ENCODE results near the gene NUP153.
"Not testable (repeated sequence)": the region's sequence is repeated elsewhere in the genome, so short reads cannot be mapped to it uniquely, and the experiment has no call there.

NUP153 gene

DNA sequence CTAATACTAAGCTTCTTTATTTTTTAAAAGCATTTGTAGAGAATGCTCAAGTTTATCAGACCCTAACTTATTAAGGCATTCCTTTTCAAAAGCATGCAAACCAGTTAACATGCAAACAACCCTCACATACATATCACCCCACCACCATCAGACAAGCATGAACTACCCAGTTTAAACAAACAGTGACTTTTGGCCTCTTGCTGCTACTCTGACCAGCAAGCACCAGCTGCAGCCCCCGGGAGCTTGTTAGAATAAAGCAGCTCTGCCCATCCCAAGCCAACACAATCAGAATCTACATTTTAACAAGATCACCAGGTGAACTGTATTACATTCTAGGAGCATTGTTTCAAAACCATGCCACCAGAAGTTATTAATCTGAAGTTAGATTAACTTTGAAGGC is 5.9 kb upstream of the NUP153 start:
- no peak for DNase-seq

- DNase-seq: no peak
Observed at GRCh38 chr6:17710331-17710730, 3.6 kb upstream of the NUP153 start.

- DNase-seq: no peak
Observed at GRCh38 chr6:17709476-17709875, 2.8 kb upstream of the NUP153 start.

- not testable (repeated sequence) for DNase-seq
Observed at GRCh38 chr6:17708035-17708434, 1.3 kb upstream of the NUP153 start.

DNA sequence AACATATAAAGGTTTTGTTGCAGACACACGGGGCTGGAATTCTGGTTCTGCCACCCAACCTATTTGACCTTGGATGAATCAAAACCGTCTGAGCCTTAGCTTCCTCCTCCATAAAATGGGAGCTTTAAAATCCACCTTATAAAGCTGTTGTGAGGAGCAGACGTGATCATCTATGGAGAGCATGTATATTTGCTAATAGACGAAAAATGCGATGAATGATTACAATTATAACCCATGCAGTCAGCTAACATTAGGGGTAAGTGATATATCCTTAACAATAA is 586 bp upstream of the NUP153 start:
- DNase-seq: no peak

- DNase-seq: peak; percentile 91
Observed at GRCh38 chr6:17705778-17706579, 746 bp downstream of the NUP153 start.

GRCh38 chr6:17705428-17705777 is 1.3 kb downstream of the NUP153 start:
- DNase-seq: no peak

GRCh38 chr6:17703256-17703694 is 3.5 kb downstream of the NUP153 start:
- DNase-seq: peak; percentile 44

GRCh38 chr6:17700421-17701416 is 6.0 kb downstream of the NUP153 start:
- no peak for DNase-seq

- no peak for DNase-seq
Observed at GRCh38 chr6:17691925-17692538, 14.7 kb downstream of the NUP153 start.

GRCh38 chr6:17688481-17688880 is 18.2 kb downstream of the NUP153 start:
- no peak for DNase-seq

- DNase-seq: no peak
Observed at GRCh38 chr6:17687136-17687535, 19.6 kb downstream of the NUP153 start.

- no peak for DNase-seq
Observed at GRCh38 chr6:17684134-17684533, 22.6 kb downstream of the NUP153 start.

GRCh38 chr6:17683428-17683827 is 23.3 kb downstream of the NUP153 start:
- DNase-seq: no peak

- no peak for DNase-seq
Observed at GRCh38 chr6:17679726-17680125, 27.0 kb downstream of the NUP153 start.

DNA sequence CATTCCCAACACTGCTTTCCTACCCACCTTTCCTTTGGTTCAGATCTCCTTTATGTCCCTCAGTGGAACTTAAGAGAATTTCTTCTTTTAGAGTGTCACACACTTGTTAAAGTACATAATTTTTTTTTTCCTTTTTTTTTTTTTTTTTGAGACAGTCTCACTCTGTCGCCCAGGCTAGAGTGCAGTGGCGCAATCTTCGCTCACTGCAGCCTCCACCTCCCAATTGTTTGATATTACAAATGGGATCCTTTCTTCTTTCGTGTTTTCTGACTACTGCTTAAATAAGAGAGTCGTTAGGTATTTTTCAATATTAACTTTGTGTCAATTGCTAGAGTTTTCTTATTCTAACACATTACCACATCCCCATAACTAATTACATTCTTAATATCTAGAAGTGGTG is 29.1 kb downstream of the NUP153 start:
- no peak for DNase-seq

DNA sequence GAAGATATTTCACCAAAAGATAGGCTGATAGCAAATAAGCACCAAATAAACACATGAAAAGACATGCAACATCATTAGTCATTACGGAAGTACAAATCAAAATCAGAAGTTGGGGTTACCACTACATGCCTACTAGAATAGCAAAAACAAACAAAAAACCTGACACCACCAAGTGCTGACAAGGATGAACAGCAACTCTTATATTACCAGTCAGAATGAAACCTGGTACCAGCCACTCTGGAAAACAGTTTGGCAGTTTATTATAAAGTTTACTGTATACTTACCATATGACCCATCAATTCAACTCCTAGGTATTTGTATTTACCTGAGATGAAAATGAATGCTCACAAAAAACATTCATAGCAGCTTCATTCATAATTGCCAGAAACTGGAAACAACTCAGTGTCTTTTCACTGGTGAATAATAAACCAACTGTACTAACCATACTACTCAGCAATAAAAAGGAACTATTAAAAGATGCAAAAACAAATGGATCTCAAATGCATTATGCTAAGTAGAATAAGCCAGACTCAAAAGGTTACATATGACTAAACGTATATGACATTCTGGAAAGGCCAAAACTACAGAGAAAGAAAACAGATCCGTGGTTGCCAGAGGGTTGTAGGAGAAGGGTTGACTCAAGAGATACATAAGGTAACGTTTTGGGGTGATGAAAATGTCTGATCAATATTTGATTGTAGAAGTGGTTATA is 33.0 kb downstream of the NUP153 start:
- DNase-seq: peak; percentile 29

- no peak for DNase-seq
Observed at GRCh38 chr6:17672064-17672718, 34.5 kb downstream of the NUP153 start.

DNA sequence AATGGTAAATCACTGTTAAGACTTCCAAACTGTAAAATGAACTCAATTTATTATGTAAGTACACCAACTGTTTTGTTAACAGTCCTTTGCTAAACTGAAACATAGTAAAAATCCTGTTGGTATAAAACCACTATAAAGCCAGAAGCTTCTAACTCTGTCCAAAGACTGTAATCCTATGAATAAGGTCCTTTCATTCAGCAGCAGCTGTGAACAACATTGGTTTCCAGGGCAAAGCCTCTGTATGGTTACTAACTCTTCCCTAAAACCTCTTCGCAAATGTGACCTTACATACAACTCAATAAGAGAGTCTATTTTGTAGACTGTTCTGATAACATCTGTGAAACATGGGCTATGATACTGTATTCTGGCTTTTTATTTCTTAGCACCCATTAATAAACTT is 40.1 kb downstream of the NUP153 start:
- no peak for DNase-seq

DNA sequence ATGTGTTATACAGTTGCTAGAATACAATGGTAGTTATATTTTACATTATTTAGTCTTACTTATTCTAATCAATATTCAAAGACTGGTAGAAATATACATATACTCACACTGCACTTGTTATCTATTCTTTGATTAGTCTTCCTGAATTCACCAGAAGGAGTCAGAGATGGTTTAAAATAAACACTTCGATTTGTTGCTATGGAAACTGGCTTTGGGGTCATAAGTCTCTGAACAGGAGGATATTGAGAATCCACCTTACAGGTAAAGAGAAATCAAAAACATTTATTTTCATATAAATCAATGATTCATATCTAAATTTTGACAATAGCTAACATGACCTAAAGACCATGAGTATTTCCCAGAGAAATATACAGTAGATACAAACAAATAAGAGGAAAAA is 41.6 kb downstream of the NUP153 start:
- peak; percentile 33 for DNase-seq

DNA sequence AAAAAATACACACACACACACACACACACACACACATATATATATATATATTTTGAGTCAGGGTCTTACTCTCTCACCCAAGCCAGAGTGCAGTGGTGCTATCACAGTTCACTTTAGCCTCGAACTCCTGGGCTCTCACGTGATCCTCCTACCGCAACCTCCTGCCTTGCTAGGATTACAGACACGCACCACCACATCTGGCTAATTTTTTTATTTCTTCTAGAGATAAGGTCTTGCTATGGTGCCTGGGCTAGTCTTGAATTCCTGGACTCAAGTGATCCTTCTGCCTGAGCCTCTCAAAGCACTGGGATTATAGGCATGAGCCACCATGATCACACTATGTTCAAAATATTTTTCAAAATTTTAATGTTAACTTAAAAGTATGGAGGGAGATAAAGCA is 43.5 kb downstream of the NUP153 start:
- no peak for DNase-seq

GRCh38 chr6:17662585-17662984 is 44.1 kb downstream of the NUP153 start:
- DNase-seq: no peak
